Tibial nerve (tissue), 4 donors: Measurements from ENCODE around the gene DCPS. TPM values are rescaled to one million over a fixed set of nuclear protein-coding genes. Genes with fewer than 3 reads are reported as not detected.

Source experiments
- DNase-seq, 2 donors: peaks; one replicate each; pipeline ENCODE4 v3.0.0-alpha.2; 2019; ENCODE audit warnings: low spot score in 2 of 2
- H3K27ac ChIP-seq, 4 donors: fragments of 200-600 bp; sonication (generic) in 3 of 4; one replicate each; pipeline ENCODE4 v1.5.1; 2017 to 2019; ENCODE audit warnings: mild to moderate bottlenecking in 1 of 4
- H3K27me3 ChIP-seq, 2 donors: fragments of 200-600 bp; sonication (generic) in 1 of 2; one replicate each; pipeline versions ENCODE4 v1.5.1 to v1.6.0; 2017 to 2019
- H3K36me3 ChIP-seq, 3 donors: fragments of 200-600 bp; sonication (generic); one replicate each; pipeline ENCODE4 v1.5.1; 2018 to 2019
- H3K4me1 ChIP-seq, 4 donors: fragments of 200-600 bp; sonication (generic) in 3 of 4; one replicate each; pipeline ENCODE4 v1.5.1; 2017 to 2019
- H3K4me3 ChIP-seq, 4 donors: fragments of 200-600 bp; sonication (generic) in 3 of 4; one replicate each; pipeline ENCODE4 v1.5.1; 2017 to 2019; ENCODE audit warnings: mild to moderate bottlenecking in 1 of 4, moderate library complexity in 1 of 4
- H3K9me3 ChIP-seq, 4 donors: fragments of 200-600 bp; sonication (generic) in 3 of 4; one replicate each; pipeline ENCODE4 v1.5.1; 2017 to 2019
- CTCF ChIP-seq, 5 experiments: fragments of 200-600 bp in 3 of 5; fragments of 450-650 bp in 2 of 5; sonication (generic) in 3 of 5; IDR thresholded peaks; one replicate each; pipeline ENCODE4 v1.5.1; 2016 to 2019; ENCODE audit warnings: antibody characterized with exemption in 5 of 5, mild to moderate bottlenecking in 3 of 5, moderate library complexity in 2 of 5
- EP300 ChIP-seq, 2 donors: sonication (generic); formaldehyde crosslinking; IDR thresholded peaks; one replicate each; pipeline ENCODE4 v1.6.1; 2017; ENCODE audit warnings: antibody characterized with exemption in 2 of 2, mild to moderate bottlenecking in 1 of 2
- POLR2A ChIP-seq, 2 donors: fragments of 450-650 bp; IDR thresholded peaks; one replicate each; pipeline ENCODE4 v1.6.1; 2017; ENCODE audit warnings: antibody characterized with exemption in 2 of 2, mild to moderate bottlenecking in 2 of 2, moderate library complexity in 2 of 2
- WGBS, 2 donors: methylation state at CpG; one replicate each; pipeline ENCODE4 v1.1.5; 2018; 5-methylcytosine and 5-hydroxymethylcytosine counted together
- total RNA-seq, 4 donors: library from RNA; depleted of rRNA; stranded (reverse); fragments of >200 nt; gene quantifications; one replicate each; pipeline ENCODE4 v1.1.0, GENCODE V29; 2016

The DCPS gene
- total RNA-seq, 4 donors from 2014 or later, result 7.1 to 16.4 (median 11.9) TPM

DNA sequence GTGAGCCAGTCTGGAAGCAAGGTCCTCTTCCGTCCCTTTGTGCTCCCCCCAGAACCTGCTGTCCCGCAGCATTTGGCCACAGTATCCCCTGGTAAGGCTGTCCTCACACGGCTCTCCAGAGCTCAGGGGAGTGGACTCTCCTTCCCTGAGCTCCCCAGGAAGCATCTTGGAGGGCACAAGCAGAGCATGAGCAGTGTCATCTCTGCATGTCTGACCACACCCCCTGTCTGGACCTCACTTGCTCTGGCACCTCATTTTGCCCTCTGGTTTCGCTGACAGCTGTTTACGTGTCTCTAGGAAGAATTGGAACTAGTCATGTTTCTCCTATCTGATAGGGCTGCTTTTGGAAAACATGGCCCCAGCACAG is 15.5 kb downstream of the DCPS start:
- Histone ChIP-seq H3K27ac (peak overlapping the region; percentile 64 to 96 (median 79)), H3K27me3 (no peaks in the 10 kb centered on the region), H3K4me3 (no peak overlapping the region), H3K9me3 (no peaks in the 10 kb centered on the region), H3K36me3 (peaks cover 0 to 11% (median 0%) of the 10 kb centered on the region in 3 donors), H3K4me1 (peaks cover 0 to 34% (median 21%) of the 10 kb centered on the region in 4 donors)
- no peak for TF ChIP-seq CTCF (IDR thresholded peaks at IDR 0.05)
- no peak for TF ChIP-seq EP300 (IDR thresholded peaks at IDR 0.05)
- no peak for TF ChIP-seq POLR2A (IDR thresholded peaks at IDR 0.05)
- no peak for DNase-seq
- 66 to 71% methylated on average over 5 of the region's 5 CpGs for WGBS, 2 donors

GRCh38 chr11:126322996-126323395 is 19.1 kb downstream of the DCPS start:
- 94 to 97% methylated on average over 3 of the region's 3 CpGs for WGBS, 2 donors
- Histone ChIP-seq H3K27ac (no peak overlapping the region), H3K9me3 (no peaks in the 10 kb centered on the region), H3K4me3 (no peak overlapping the region), H3K36me3 (peaks cover 0 to 7% (median 0%) of the 10 kb centered on the region in 3 donors), H3K27me3 (no peaks in the 10 kb centered on the region), H3K4me1 (peaks cover 0 to 31% (median 14%) of the 10 kb centered on the region in 4 donors)
- no peak for DNase-seq
- TF ChIP-seq EP300 (IDR thresholded peaks at IDR 0.05), result no peak
- TF ChIP-seq POLR2A (IDR thresholded peaks at IDR 0.05), result no peak
- TF ChIP-seq CTCF (IDR thresholded peaks at IDR 0.05), result no peak

GRCh38 chr11:126327281-126328000 is 23.6 kb downstream of the DCPS start:
- WGBS, 2 donors, result 79 to 84% methylated on average over 17 of the region's 17 CpGs
- Histone ChIP-seq H3K27me3 (no peaks in the 10 kb centered on the region), H3K36me3 (peaks cover 0 to 22% (median 0%) of the 10 kb centered on the region in 3 donors), H3K9me3 (no peaks in the 10 kb centered on the region), H3K4me1 (peaks cover 0 to 46% (median 9%) of the 10 kb centered on the region in 4 donors), H3K4me3 (no peak overlapping the region), H3K27ac (peak overlapping the region in 1 of 4 donors; percentile 66)
- no peak for DNase-seq
- TF ChIP-seq EP300 (IDR thresholded peaks at IDR 0.05) (no peak), CTCF (IDR thresholded peaks at IDR 0.05) (no peak), POLR2A (IDR thresholded peaks at IDR 0.05) (no peak)

DNA sequence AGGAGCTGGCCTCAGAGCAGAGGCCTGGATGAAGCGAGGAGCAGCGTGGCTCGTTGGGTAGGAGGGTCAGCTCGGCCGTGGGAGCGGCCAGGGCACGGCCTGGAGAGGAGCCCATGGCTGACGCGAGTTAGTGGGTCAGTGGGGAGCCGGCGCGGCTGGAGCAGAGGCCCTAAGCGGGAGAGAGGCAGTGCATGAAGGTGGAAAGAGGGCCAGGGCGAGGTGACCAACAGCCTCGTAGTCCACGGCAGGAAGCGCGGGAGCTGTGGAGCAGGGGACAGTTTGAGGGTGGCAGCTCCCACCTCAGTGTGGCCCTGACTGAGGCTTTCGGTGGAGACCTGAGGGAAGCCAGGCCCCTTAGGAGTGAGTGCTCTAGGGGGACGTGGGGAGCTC is 24.1 kb downstream of the DCPS start:
- TF ChIP-seq POLR2A (IDR thresholded peaks at IDR 0.05) (no peak), EP300 (IDR thresholded peaks at IDR 0.05) (no peak), CTCF (IDR thresholded peaks at IDR 0.05) (no peak)
- Histone ChIP-seq H3K4me1 (peaks cover 0 to 48% (median 9%) of the 10 kb centered on the region in 4 donors), H3K27ac (peak overlapping the region in 2 of 4 donors; percentile 52 to 66), H3K4me3 (no peak overlapping the region), H3K9me3 (no peaks in the 10 kb centered on the region), H3K27me3 (no peaks in the 10 kb centered on the region), H3K36me3 (peaks cover 0 to 25% (median 0%) of the 10 kb centered on the region in 3 donors)
- no peak for DNase-seq
- WGBS, 2 donors, result 54 to 59% methylated on average over 20 of the region's 20 CpGs

DNA sequence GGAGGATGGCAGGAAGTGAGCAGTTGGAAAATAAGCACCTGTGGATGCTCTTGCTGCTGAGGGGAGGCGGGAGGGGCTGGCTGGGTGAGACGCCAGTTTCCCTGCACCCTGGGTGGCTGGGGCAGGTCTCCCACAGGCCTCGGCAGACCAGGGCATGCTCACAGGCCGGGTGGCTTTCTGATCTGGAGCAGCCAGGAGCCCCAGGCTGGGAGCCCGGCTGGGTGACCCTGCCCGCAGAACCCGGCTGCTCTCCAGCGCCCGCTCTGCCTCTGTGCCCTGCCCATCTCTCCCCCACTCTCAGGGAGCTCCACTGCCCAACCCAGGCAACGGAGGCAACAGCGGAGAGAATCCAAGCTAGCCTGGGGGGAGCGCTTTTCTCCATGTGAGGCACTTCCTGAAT is 24.6 kb downstream of the DCPS start:
- H3K27me3 ChIP-seq, result no peaks in the 10 kb centered on the region
- no peaks in the 10 kb centered on the region for H3K9me3 ChIP-seq
- H3K4me1 ChIP-seq, result peaks cover 0 to 48% (median 9%) of the 10 kb centered on the region in 4 donors
- 30 to 66% methylated on average over 8 to 10 of the region's 12 CpGs for WGBS, 2 donors
- H3K4me3 ChIP-seq, result no peak overlapping the region
- H3K27ac ChIP-seq, result peak overlapping the region in 2 of 4 donors; percentile 52 to 66
- peaks cover 0 to 25% (median 0%) of the 10 kb centered on the region in 3 donors for H3K36me3 ChIP-seq
- TF ChIP-seq CTCF (IDR thresholded peaks at IDR 0.05) (no peak), POLR2A (IDR thresholded peaks at IDR 0.05) (no peak), EP300 (IDR thresholded peaks at IDR 0.05) (no peak)
- no peak for DNase-seq
